Superior temporal gyrus (tissue), 1 donor: ENCODE measurements around the gene OR7D2.

Experiments
- DNase-seq: peaks from one replicate; pipeline ENCODE4 v3.0.0-alpha.2; 2016; ENCODE audit errors: extremely low spot score

OR7D2 gene

GRCh38 chr19:9205501-9206113, 26.8 kb downstream of the OR7D2 start:
- DNase-seq, result peak; percentile 77

GRCh38 chr19:9219489-9219888, 40.7 kb downstream of the OR7D2 start, which contains the start of gene OR7D4:
Gene OR7D4 (minus strand): TSS chr19:9219589. CDS start chr19:9214837, 4,752 bp downstream.
- DNase-seq, result no peak
